NK-92 (cell line): Measurements from ENCODE around the gene NANOS2.
"Not testable (repeated sequence)": the region's sequence is repeated elsewhere in the genome, so short reads cannot be mapped to it uniquely, and the experiment has no call there.

Experiments used
- DNase-seq: peaks from one replicate; lab custom pipeline; 2025; ENCODE audit not compliant: unreplicated experiment; lab: John Stamatoyannopoulos, UW

The NANOS2 gene

DNA sequence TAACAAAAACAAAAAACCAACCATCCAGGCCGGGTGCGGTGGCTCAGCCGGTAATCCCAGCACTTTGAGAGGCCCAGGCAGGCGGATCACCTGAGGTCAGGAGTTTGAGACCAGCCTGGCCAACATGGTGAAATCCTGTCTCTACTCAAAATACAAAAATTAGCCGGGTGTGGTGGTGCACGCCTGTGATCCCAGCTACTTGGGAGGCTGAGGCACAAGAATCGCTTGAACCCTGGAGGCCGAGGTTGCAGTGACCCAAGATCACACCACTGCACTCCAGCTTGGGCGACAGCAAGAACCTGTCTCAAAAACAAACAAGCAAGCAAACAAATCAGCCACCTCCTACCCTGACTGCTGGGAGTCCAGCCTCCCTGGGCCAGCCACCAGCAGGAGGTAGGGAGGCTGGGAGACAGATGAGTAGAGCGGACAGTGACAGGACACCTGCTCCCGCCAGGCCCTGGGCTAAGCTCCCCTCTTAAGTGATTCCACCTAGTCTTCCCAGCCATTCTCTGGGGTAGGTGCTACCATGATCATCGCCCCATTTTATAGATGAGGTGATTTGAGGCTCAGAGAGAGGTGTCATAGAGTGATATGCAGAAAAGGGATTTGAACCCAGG lies 18.5 kb downstream of the NANOS2 start:
- DNase-seq = not testable (repeated sequence)

DNA sequence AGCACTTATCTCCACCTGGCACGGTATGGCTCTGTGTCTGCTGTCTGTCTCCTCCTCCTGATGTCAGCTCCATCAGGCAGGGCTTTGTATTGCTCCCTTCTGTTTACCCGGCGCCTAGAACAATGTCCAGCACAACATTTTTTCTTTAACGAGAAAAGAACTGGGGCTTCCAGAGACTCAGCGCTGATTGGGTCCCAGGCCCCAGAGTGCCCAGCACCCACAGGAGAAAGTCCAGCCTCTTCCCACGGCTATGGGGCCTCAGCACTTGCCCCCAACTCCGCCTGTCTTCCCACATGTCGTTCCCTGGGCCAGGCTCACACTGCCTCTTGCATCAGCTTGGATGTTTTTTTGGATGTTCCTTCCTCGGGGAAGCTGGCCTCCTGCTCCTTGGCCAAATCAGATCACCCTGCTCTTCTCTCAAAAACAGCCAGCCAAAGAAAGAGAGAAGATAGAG lies 19.0 kb downstream of the NANOS2 start:
- no peak for DNase-seq

DNA sequence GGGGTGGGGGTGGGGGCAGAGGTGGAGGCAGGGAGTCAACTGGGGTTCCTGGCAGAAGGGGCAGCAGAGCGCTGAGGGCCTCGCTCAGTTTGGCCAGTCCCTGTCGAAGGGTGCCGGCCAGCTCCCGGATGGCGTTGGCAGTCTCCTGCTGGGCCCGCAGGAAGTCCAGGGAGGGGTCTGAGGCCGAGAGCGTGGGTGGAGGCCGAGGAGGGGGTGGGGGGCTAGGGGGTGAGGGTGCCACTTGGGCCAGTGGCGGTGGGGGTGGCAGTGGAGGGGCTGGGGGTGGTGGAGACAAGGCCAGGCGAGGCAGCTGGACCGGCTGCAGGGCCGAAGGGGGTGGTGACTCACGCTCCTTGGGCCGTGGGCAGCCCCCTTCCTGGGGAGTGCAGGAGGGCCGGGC lies 23.7 kb downstream of the NANOS2 start:
- DNase-seq = no peak

DNA sequence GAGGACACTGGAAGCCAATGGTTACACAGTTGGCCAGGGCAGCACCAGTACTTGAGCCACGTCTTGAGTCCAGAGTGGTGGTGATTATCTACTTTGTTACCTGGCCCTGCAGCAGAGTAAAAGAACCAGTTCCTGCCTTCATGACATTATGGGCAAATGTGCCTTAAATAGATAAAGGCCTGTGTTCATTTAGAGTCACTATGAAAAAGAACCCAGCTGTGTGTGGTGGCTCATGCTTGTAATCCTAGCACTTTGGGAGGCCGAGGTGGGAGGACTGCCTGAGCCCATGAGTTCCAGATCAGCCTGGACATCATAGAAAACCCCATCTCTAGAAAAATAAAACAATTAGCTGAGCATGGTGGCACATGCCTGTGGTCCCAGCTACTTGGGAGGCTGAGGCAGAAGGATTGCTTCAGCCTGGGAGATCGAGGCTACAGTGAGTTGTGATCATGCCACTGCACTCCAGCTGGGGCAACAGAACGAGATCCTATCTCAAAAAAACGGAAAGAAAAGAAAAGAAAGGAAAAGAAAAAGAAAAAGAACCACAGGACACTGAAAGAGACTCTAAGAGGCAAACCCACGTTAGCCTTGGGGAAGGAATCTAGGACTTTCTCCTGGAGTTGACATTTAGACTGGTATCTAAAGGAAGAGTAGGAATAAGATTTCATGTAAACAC lies 25.2 kb downstream of the NANOS2 start:
- no peak for DNase-seq

DNA sequence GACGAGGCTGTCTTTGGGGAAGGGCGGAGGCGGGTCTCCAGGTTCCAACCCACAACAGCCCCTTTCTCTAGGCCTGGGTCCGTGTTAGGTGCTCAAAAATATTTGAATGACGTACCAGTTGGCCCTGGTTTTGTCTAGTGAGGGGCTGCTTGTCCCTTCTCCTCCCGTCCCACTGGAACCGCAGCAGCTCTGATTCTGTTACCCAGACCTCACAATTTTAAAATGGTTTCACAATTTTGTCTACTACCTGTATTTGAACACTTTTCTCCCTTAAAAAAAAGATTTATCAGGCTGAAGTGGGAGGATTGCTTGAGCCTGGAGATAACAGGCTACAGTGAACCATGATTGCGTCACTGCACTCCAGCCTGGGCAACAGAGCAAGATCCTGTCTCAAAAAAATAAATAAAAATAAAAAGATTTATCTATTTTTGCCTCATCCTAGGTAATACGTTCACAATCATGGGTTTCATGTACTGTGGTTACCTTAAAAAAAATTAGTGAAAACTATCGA lies 27.3 kb downstream of the NANOS2 start:
- no peak for DNase-seq

DNA sequence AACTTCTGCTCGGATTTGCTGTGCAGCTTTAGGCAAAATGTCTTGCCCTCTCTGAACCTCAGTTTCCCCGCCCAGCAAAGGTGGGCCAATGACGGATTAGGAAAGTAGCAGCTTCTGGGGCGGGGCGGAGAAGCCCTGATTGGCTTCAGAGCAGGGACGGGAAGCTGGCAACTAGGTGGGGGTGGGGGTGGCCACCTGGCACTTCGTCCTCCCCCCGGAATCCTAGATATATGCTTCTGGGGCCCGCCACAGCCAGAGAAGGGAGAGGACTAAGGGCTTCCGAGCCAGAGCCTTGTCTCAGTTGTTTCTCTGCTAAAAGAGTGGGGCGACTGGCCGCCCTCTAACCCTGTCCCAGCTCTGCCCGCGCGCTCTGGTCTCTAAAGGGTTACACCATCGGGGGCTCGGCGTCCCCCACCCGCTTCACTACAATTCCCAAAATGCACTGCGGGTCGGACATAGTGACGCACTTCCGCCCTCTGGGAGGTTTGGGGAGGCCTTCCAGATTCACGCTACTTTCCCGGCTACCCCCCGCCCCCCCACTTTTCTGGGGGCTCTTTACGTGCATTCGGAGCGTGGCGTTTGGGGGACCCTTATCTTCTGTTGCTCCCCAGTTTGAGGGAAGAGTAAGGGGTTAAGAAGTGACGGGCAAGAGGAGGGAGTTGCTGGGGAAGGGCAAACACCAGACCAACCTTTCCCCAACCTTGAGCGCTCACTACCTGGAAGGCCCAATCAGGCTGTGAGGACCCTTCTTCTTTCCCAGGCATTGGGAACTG lies 28.0 kb downstream of the NANOS2 start:
- peak; percentile 38 for DNase-seq

DNA sequence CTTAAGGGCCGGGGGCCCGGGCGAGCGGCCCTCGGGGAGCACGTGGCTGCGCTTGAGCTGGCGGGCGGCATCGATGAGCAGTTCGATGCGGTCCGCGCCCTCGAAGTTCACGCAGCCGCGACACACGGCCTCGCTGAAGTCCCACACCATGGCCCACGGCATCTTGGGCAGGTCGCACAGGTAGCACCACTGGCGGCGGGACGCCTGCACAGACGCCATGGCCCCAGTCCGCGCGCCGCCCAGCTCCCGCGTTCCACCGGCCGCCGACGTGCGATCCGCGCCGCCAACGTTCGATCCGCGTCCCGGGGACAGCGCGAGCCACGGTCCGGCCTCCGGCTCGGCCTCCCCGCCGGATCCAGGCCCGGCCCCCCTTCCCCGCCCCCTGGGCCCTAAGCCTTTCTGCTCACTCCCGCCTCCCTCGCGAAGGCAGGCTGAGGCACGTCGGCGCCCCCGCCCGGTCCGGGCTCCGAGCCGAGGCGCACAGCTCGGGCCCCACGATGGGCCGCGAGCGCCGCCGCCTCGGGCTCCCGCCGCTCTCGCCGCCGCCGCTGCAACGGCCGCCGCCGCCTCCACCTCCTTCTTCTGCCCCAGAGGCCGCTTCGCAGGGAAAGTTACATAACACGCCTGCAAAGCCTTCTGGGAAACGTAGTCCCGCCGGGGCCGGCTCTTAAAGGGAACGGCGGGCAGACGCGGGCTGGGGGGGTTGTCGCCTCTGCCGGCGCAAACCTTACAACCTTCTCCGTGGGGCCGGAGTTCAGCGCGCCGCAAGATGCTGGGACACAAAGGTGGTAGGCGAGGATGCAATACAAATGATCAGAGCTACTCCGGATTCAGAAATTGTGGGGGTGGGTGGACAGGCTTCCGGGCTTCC lies 28.8 kb downstream of the NANOS2 start, which contains the start of gene IRF2BP1:
TSS of gene IRF2BP1 (minus strand) at position 586 of the 871 bp plus-strand sequence. CDS start at position 219, 367 bp downstream.
- peak; percentile 46 for DNase-seq

DNA sequence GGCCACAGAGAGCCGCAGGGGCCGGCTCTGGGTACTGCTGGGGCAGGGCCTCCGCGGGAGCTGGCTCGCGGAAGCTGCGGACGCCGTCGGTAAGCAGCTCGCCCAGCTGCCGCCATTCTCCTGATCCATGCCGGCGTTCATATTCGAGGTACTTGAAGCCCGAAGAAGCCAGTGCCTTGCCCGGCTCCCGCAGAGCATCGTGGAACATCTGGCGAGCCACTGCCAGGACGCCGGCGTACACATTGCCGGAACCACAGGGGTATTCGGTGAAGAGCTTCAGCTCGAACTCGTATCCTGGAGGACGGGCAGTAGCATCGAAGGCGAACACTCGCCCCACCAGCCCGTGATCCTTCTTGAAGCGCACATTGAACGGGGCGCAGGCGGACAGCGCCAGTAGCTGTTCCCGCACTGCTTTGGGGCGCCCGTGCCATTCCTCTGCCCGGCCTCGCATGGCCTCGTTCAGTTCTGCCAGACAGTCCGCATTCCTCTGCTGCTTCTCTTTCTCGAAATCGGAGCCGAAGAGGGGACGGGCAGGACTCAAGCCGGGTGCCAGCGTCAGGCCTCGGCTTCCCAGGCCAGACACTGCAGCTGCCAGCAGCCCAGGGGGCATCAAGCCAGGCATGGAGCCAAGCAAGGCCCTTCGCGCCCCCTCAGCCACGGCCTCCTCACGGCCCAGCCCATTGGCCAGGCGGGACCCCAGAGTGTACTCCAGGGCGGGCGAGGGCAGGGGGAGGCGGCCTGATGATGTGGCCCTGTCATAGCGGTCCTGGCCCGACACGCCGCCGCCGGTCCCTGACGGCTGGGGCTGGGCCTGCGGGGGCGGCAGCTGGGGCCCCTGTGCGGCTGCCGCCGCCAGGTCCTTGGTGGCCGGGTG lies 29.7 kb downstream of the NANOS2 start:
- no peak for DNase-seq

DNA sequence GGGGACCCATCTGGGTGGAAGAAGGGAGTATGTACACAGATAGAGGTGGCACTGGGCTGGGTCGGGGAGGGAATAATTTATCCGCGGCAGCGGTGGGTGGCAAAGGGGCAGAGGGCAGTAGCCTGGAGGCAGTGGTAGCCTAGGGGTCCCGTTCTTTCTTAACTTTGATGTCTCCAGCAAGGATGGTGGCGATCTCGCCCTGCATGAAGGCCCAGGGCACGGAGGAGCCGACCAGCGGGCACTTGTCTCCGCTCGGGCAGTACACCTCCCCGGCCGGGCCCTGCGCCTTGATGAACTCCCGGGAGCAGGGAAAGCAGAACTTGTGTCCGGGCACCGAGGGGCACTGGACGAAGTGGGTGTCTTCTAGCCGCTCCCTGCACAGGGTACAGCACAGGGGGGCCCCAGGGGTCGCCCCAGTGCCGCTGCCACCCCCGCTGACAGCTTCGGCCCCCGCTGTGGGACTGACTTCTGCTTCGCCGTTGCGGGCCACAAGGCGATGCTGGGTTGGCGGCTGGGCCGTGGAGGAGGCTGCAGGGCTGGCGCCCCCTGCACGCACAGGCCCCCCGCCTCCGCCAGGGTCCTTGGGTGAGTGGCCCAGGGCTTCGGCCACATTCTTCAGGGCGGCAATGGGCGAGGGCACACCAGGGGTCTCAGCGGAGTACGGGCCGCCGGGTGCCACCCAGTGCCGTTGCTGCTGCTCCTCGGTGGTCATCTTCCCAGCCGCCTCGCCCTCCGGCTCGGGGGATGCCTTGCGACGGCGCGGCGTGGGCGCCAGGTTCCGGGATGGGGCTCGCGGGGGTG lies 30.5 kb downstream of the NANOS2 start:
- DNase-seq = no peak

DNA sequence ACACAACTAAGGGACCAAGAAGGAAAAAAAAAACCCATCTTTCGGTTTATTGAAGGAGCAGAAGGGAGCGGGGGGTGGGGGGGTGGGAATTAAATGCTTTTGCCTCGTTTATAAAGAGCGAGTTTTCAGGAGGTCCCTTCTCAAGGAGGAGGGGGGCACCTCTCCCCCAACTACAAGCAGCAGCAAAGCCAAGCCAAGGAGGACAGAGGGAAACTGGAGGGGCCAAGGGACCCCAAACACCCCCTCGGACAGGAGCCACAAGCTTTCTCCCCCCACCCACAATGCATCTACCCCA lies 31.0 kb downstream of the NANOS2 start:
- no peak for DNase-seq

DNA sequence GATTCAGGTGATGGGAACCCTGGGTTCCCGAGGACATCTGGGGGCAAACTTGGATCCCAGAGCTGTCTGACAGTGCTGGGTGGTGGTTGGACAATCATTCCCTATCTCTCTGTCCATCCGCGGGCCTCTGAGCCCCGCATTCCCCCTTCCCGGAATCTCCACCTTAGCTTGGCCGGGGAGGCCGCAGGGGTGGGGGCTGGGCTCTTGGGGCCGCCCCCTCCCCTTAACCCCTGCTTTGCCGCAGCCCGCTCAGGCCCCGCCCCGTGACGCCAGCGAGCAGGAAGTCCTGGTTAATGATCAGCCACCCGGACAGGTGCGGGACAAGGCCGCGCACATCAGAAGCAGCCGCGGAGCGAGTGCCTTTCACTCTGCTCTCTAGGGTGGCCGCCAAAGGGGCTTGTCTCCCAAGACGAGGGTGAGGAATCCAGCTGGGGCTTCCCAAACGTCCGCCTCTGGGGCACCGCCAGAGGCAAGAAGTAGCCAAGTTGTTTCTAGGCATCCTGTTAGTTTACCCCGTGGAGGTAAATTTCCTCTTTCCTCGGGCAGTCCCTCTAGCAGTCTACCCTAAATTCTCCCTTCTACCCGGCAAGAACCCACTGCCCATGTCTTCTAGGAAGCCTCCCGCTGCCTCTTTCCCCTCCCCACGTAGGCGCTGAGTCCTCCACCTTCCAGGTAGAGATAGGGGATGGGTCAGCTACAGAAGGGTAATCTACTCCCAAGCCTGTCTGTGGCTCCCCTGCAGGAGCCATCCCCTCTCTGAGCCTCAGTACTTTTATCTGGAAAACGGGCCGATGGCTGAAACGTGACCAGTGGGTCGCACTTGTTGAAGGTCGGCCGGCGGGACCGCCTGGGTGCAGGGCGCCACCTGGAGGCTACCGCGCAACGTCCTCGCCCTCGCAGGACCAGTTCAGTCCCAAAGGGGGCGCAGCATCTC lies 31.7 kb downstream of the NANOS2 start:
- no peak for DNase-seq

DNA sequence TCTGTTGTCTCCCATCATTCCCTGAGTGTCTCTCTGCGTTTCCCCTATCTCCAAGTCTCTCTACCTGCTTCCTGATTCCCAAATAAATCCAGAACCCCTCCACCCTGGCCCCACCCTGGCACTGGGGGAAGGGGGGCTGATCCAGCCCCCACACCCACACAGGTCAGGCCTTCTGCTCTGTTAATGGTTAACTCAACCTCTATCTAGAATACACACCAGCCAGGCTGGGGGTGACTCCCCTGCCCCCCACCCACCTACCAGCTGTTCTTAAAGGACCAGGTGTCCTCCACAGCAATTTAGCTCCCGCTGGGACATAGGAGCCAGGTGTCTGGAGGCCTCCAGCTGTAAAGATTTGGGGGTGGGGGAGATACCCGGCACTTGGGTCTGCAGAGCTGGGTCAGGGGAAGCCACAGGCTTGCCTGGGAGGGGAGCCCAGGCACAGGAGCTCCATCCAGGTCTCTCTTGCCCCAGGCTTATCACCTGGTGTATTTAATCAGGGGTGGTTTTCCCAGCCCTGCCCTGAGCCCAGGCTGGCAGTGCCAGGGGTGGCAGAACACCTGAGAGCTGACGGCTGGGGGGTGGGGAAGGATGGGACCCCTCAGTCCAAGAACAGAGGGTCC lies 32.6 kb downstream of the NANOS2 start:
- DNase-seq = no peak

DNA sequence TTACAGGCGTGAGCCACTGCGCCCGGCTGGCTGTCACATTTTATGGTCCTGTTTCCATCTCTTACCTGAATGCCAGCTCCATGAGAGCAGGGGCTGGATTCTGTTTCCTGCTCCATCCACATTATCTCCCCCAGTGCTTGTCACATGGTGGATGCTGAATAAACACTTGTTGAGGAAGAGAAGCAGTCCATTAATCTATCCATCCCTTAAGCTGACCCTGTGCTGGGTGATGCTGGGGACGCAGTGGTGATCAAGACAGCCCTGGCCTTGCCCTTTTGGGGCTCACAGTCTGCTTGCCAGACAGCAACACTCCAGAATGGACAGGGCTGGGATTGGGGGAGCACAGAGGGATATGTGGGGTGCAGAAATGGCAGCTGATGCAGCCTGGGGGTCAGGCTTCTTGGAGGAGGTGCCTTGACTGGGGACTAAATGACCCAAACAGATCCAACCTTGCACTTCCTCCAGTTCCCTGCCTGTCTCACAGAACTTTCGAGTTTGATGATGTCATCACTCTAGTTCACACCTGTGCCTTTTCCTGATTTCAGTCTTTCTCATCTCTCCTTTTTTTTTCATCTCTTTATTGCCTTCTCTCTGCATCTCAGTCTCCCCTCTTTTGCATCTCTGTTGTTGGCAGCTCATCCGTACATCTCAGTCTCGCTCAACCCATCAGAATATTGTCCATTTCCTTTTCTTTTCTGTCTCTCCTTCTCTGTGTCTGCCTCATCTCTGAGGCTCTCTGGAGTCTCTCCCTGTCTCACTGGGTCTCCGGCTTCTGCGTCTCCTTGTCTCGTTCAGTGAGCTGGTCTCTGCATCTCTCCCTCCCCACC lies 33.3 kb downstream of the NANOS2 start:
- no peak for DNase-seq

DNA sequence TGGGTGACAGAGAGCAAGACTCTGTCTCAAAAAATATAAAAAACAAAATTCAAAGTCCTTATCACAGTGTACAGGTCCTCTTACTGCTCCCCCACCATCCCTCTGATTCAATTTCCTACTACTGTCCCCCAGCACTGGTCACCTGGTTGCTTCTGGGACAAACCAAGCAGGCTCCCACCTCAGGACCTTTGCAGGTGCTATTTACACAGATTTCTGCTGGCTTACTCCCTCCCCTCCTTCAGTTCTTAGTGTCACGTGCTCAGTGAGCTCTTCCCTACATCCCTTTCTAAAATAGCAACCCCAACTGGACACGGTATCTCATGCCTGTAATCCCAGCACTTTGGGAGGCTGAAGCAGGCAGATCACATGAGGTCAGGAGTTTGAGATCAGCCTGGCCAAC lies 34.6 kb downstream of the NANOS2 start:
- no peak for DNase-seq

DNA sequence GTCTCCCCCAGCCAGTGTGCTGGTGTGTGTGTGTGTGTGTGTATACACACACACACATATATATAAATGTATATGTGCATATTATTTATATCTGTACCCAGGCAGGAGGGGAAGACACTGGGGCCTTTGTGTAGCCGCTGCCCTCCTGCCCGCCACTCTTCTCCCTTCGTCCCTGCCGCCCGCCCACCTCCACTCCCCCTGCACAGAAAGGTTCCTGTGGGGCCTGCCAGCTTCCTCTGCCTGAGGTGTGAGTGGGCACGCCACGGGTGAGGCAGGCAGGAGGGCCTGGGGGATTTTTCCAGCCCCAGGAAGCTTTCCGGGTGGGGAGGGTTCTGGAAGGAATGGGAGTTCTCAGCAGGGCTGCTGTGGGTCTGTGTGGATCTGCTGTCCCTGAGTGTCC lies 35.5 kb downstream of the NANOS2 start:
- DNase-seq = no peak

DNA sequence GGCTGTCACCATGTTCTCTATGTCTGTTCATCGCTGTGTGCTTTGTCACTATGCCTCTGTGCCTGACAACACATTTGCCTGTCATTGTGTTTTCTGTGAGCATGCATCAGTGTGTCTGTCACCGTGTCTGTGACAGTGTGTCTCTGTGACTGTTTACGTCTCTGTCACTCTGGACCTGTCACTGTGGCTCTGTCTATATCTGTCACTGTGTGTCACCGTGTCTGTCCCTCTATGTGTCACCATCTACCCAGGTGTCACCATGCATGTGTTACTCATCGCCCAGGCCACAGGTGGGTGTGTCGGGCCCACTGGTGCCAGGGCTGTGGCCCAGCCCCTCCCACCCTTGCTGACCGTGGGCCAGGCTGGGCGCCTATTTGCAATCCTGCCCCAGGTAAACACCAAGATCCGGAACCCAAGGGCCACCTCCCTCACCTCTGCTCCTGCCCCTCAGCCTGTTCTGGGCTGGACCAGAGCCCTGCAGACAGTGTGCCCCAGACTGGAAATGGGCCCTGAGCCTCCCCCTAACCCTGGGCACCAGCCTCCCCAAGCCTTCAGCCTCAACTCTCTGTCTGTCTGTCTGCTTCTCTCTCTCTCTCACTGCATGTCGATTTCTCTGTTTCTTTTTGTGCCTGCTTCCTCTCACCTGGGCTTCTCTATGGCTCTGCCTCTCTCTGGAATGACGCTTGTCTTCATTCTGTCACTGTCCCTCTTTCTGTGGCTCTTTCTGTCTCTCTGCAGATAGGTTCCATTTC lies 36.4 kb downstream of the NANOS2 start:
- DNase-seq = no peak
